K562 (cell line): ENCODE data around the gene PLXNA2. TPM values are rescaled to one million over a fixed set of nuclear protein-coding genes. Genes with fewer than 3 reads are reported as not detected.

Experiments used
- CEBPG ChIP-seq, 3 experiments: fragments of 200-800 bp in 1 of 3; sonication (Bioruptor generic) in 1 of 3; sonication (generic) in 1 of 3; formaldehyde crosslinking in 1 of 3; IDR thresholded peaks in 2 of 3; conservative IDR thresholded peaks in 1 of 3; 2 replicates each; pipeline versions ENCODE4 v1.6.1 to v1.8.0; 2016 to 2022; ENCODE audit warnings: missing compliant biosample characterization in 2 of 3, missing genetic modification characterization in 2 of 3, mild to moderate bottlenecking in 1 of 3, missing genetic modification reagents in 1 of 3
- CTCF ChIP-seq, 3 experiments: IDR thresholded peaks in 2 of 3; conservative IDR thresholded peaks in 1 of 3; 2 replicates each; pipeline ENCODE4 v1.5.1; 2011 to 2012; ENCODE audit warnings: low read length in 3 of 3, mild to moderate bottlenecking in 3 of 3, control low read depth in 2 of 3, improper control_type of control experiment in 1 of 3, inconsistent platforms in 1 of 3, low read depth in 1 of 3, mixed read lengths in 1 of 3, moderate library complexity in 1 of 3; ENCODE audit not compliant: insufficient read depth in 2 of 3
- DMBX1 ChIP-seq: fragments of 250-450 bp; sonication (Bioruptor Pico); IDR thresholded peaks from 2 replicates; pipeline ENCODE4 v1.8.0; 2022; ENCODE audit warnings: inconsistent platforms, mild to moderate bottlenecking, moderate library complexity, borderline replicate concordance
- ELF4 ChIP-seq: fragments of 450-650 bp; formaldehyde crosslinking; IDR thresholded peaks from 2 replicates; pipeline ENCODE4 v1.4.0; 2022; ENCODE audit warnings: missing genetic modification characterization
- HMBOX1 ChIP-seq: sonication (generic); IDR thresholded peaks from 2 replicates; pipeline ENCODE4 v1.6.1; 2016
- JUN ChIP-seq, 2 experiments: sonication (generic) in 1 of 2; formaldehyde crosslinking in 1 of 2; IDR thresholded peaks; 2 replicates each; pipeline versions ENCODE4 v1.6.1 to v1.8.0; 2012 to 2022; ENCODE audit warnings: borderline replicate concordance in 2 of 2, mild to moderate bottlenecking in 2 of 2, improper control_type of control experiment in 1 of 2, low read depth in 1 of 2, low read length in 1 of 2, missing genetic modification reagents in 1 of 2
- JUNB ChIP-seq: fragments of 450-650 bp; formaldehyde crosslinking; conservative IDR thresholded peaks from 2 replicates; pipeline ENCODE4 v1.4.0; 2020; ENCODE audit warnings: mild to moderate bottlenecking
- JUND ChIP-seq, 2 experiments: IDR thresholded peaks; 2 replicates in 1 of 2; 3 replicates in 1 of 2; pipeline ENCODE4 v1.6.1; 2011; ENCODE audit warnings: borderline replicate concordance in 2 of 2, low read depth in 2 of 2, low read length in 2 of 2, improper control_type of control experiment in 1 of 2, missing biosample characterization in 1 of 2, missing genetic modification characterization in 1 of 2, missing genetic modification reagents in 1 of 2
- MAFF ChIP-seq: IDR thresholded peaks from 2 replicates; pipeline ENCODE4 v1.6.1; 2012; ENCODE audit warnings: low read length, improper control_type of control experiment
- PHF20 ChIP-seq: fragments of 450-650 bp; IDR thresholded peaks from 2 replicates; pipeline ENCODE4 v1.6.1; 2018; ENCODE audit not compliant: partially characterized antibody
- RAD21 ChIP-seq, 2 experiments: fragments of 250-450 bp in 1 of 2; fragments of 450-650 bp in 1 of 2; sonication (Bioruptor Pico) in 1 of 2; formaldehyde crosslinking in 1 of 2; IDR thresholded peaks in 1 of 2; conservative IDR thresholded peaks in 1 of 2; 2 replicates each; pipeline versions ENCODE4 v1.4.0 to v1.8.0; 2020 to 2022; ENCODE audit warnings: mild to moderate bottlenecking in 2 of 2, moderate library complexity in 1 of 2
- RB1 ChIP-seq: fragments of 450-650 bp; IDR thresholded peaks from 2 replicates; pipeline ENCODE4 v1.6.1; 2017; ENCODE audit warnings: low read depth, mild to moderate bottlenecking
- RFX1 ChIP-seq: fragments of 450-650 bp; IDR thresholded peaks from 2 replicates; pipeline ENCODE4 v1.6.1; 2016; ENCODE audit warnings: mild to moderate bottlenecking, moderate library complexity
- TCF15 ChIP-seq: fragments of 250-450 bp; sonication (Bioruptor Pico); IDR thresholded peaks from 2 replicates; pipeline ENCODE4 v1.8.0; 2022; ENCODE audit warnings: moderate library complexity, mild to moderate bottlenecking, inconsistent platforms
- ZNF384 ChIP-seq: IDR thresholded peaks from 2 replicates; pipeline ENCODE4 v1.6.1; 2012; ENCODE audit warnings: low read depth, low read length, improper control_type of control experiment
- polyA plus RNA-seq, 8 experiments: library from polyadenylated mRNA; depleted of rRNA in 4 of 8; stranded (reverse) in 5 of 8; unstranded in 3 of 8; fragments of >200 nt; fragmentation: Nextera tagmentation in 2 of 8; fragmentation: Illumina TruSeq in 1 of 8; extraction: Ambion mirVana in 2 of 8; extraction: Trizol in 1 of 8; gene quantifications; 2 replicates each; pipeline versions ENCODE4 v1.2.1 to v1.2.3, GENCODE V29; 2011 to 2014; ENCODE audit warnings: inconsistent platforms in 1 of 8, missing spikeins in 1 of 8
- total RNA-seq, 7 experiments: library from RNA; depleted of rRNA in 6 of 7; stranded (reverse); fragments of >200 nt in 6 of 7; fragmentation: Illumina TruSeq in 2 of 7; extraction: Trizol in 2 of 7; gene quantifications; 2 replicates each; pipeline versions ENCODE4 v1.2.1 to v1.2.3, GENCODE V29; 2011 to 2021; ENCODE audit warnings: low replicate concordance in 1 of 7

Gene PLXNA2
- total and polyA plus RNA-seq, 9 of the 15 experiments (the other 6 are each of a cell fraction or from before 2014, with no cell fraction given), result 0.01 to 1.3 (median 0.32) TPM

- TF ChIP-seq JUND (IDR thresholded peaks at IDR 0.05; ENCODE audit: borderline replicate concordance, low read depth, low read length) (peak; percentile 83), JUND (tag; IDR thresholded peaks at IDR 0.05; ENCODE audit: borderline replicate concordance, low read depth, low read length) (peak; percentile 85), CEBPG (CRISPR knock-in tag; IDR thresholded peaks at IDR 0.05) (peak; percentile 71), CEBPG (tag; conservative IDR thresholded peaks at IDR 0.05 in 1 of 2, IDR thresholded peaks at IDR 0.05 in 1 of 2) (peak in 1 of 2 experiments; percentile 82; a peak in 2 of 4 replicates), JUNB (0 out of 2 replicates have a peak, but pooled peaks have one; percentile 17), DMBX1 (CRISPR knock-in tag) (no peak), ELF4 (CRISPR knock-in tag) (no peak), ZNF384 (peak; percentile 75), MAFF (no peak), RB1 (peak; percentile 45; the same call in 1 of the 2 replicates), JUN (IDR thresholded peaks at IDR 0.05; ENCODE audit: borderline replicate concordance, low read depth, low read length) (peak; percentile 63; the same call in 1 of the 2 replicates), JUN (CRISPR knock-in tag; IDR thresholded peaks at IDR 0.05; ENCODE audit: borderline replicate concordance) (no peak), TCF15 (0 out of 2 replicates have a peak, but pooled peaks have one; percentile 22), RAD21 (CRISPR knock-in tag; conservative IDR thresholded peaks at IDR 0.05 in 1 of 2, IDR thresholded peaks at IDR 0.05 in 1 of 2) (peak; percentile 64 to 83), CTCF (IDR thresholded peaks at IDR 0.05 in 2 of 3, conservative IDR thresholded peaks at IDR 0.05 in 1 of 3; ENCODE audit: insufficient read depth in 2 of 3, low read depth in 1 of 3, low read length in 3 of 3) (peak; percentile 88 to 95 (median 88)), RFX1 (peak; percentile 95), PHF20 (no peak), HMBOX1 (peak; percentile 49; the same call in 1 of the 2 replicates)
Observed at GRCh38 chr1:208093754-208094719, 150.1 kb downstream of the PLXNA2 start (continued).
